HG03175 (cell line): ENCODE results near the gene SRSF8.

Experiments
- ATAC-seq: cut with Tn5 transposase; IDR thresholded peaks from one replicate; pipeline ENCODE4 v1.9.1; 2021; ENCODE audit warnings: mild to moderate bottlenecking, moderate library complexity; ENCODE audit not compliant: unreplicated experiment

Gene SRSF8

GRCh38 chr11:95067841-95068219 lies 1.1 kb downstream of the SRSF8 start:
- no peak for ATAC-seq

GRCh38 chr11:95068549-95068948 lies 1.8 kb downstream of the SRSF8 start:
- ATAC-seq, result peak; percentile 69

- ATAC-seq, result no peak
These were observed 3.8 kb downstream of the SRSF8 start for GRCh38 chr11:95070471-95070870.

- no peak for ATAC-seq
These were observed 6.2 kb downstream of the SRSF8 start for GRCh38 chr11:95072948-95073347.

- ATAC-seq, result no peak
These were observed 8.3 kb downstream of the SRSF8 start for GRCh38 chr11:95074792-95075563.

- peak; percentile 87 for ATAC-seq
These were observed 9.7 kb downstream of the SRSF8 start for GRCh38 chr11:95076416-95076815.

GRCh38 chr11:95076981-95077380 lies 10.3 kb downstream of the SRSF8 start:
- ATAC-seq, result no peak

- ATAC-seq, result no peak
These were observed 11.8 kb downstream of the SRSF8 start for GRCh38 chr11:95078526-95078925.

GRCh38 chr11:95081010-95081409 lies 14.3 kb downstream of the SRSF8 start:
- ATAC-seq, result no peak

- ATAC-seq, result no peak
These were observed 14.7 kb downstream of the SRSF8 start for GRCh38 chr11:95081412-95081811.

GRCh38 chr11:95082576-95083001 lies 15.9 kb downstream of the SRSF8 start:
- ATAC-seq, result no peak

GRCh38 chr11:95084509-95084908 lies 17.8 kb downstream of the SRSF8 start:
- no peak for ATAC-seq

GRCh38 chr11:95085117-95085816 lies 18.5 kb downstream of the SRSF8 start:
- no peak for ATAC-seq

GRCh38 chr11:95086151-95086550 lies 19.4 kb downstream of the SRSF8 start:
- ATAC-seq, result no peak

- no peak for ATAC-seq
These were observed 20.3 kb downstream of the SRSF8 start for GRCh38 chr11:95086836-95087570.

- ATAC-seq, result peak; percentile 52
These were observed 22.4 kb downstream of the SRSF8 start for GRCh38 chr11:95088946-95089619.

- peak; percentile 86 for ATAC-seq
These were observed 23.2 kb downstream of the SRSF8 start, which contains the start of gene ENDOD1 for GRCh38 chr11:95089620-95090542. Gene ENDOD1, plus strand, starts transcription at chr11:95089846. Its CDS starts 82 bp downstream, at chr11:95089928.

GRCh38 chr11:95091663-95092180 lies 25.0 kb downstream of the SRSF8 start:
- ATAC-seq, result no peak

- ATAC-seq, result no peak
These were observed 26.0 kb downstream of the SRSF8 start for GRCh38 chr11:95092549-95093324.
